ENCODE measurements around the gene TEX19. TPM values are rescaled to one million over a fixed set of nuclear protein-coding genes. Genes with fewer than 3 reads are reported as not detected.

TEX19 gene
- total and polyA plus RNA-seq, 3 donors from 2014 or later, result 21.9 to 37.8 (median 31.2) TPM

DNA sequence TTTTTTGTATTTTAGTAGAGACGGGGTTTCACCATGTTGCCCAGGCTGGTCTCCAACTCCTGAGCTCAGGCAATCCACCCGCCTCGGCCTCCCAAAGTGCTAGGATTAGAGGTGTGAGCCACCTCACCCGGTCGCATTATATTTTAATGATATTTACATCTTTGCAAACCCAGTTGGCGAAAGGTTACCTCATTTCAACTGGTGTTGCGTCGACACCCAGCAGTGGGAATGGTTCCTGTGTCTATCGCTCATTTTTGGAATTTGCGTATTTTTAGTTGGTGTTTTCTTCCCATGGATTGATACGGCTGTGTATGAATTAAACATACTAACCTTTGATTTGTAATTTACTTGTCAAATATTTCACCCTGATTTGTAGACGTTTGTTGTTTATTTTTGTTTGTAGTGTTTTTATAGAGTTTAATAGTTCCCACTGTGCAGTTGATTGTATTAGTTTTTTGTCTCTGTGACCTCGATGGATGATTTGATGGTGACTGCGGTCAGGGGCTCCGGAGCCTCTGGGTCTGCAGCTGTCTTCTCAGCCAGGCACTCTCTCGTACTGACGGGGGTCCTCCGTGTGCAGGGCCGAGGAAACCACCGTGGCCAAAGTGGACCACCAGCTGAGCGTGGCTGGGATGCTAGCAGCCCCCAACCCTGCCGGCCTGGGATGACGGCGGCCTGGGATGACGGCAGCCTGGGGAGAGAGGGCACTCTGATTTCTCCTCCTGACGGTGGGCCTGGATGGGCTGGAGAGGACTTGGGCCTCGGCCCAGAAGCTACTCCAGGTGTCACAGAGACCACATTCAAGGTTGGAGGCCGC is 45.6 kb upstream of the TEX19 start:
- no peaks in the 10 kb centered on the region for H3K27me3 ChIP-seq
- intact Hi-C loops (cut with DNase I; ENCODE audit: low total_unique reads), result no loop called here

DNA sequence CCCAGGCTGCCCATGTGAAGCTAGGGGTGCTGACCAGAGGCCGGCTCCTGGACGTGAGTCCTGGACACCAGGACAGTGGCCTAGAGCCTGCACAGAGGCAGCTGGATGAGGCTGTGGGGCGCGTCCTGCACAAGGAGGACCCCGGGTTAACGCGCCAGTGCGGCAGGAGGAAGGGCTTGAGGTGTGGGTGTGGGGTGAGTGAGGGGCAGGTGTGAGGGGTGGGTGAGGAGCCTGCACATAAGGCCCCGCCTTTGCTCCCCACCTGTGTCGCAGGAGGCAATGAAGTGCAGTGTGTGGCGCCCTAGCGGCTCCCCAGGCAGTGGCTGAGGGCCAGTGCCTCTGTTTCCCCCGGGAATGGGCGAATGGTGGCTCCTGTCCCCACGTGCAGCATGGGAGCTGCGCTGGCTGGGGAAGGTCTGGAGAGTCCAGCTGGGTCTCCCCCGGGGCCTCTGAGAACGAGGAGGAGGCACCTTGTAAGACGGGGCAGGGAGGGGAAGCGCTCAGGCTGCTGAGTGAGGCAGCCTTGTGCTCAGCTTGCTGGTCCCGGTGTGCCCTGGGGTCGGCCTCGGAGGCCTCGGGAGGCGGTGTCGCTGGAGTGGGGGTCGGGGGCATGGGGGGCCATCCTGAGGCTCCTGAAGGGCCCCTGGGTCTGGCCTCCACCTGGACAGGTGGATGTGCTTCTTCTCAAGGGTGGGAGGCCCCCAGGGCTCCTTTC is 44.9 kb upstream of the TEX19 start:
- Histone ChIP-seq H3K27ac (no peak overlapping the region), H3K4me3 (no peak overlapping the region), H3K27me3 (no peaks in the 10 kb centered on the region), H3K36me3 (ENCODE audit: low read depth, missing control alignments) (no peaks in the 10 kb centered on the region), H3K9me3 (no peaks in the 10 kb centered on the region), H3K4me1 (peaks cover 6% of the 10 kb centered on the region)
- no peak for TF ChIP-seq POLR2A (IDR thresholded peaks at IDR 0.05)
- TF ChIP-seq, protein P1, sequence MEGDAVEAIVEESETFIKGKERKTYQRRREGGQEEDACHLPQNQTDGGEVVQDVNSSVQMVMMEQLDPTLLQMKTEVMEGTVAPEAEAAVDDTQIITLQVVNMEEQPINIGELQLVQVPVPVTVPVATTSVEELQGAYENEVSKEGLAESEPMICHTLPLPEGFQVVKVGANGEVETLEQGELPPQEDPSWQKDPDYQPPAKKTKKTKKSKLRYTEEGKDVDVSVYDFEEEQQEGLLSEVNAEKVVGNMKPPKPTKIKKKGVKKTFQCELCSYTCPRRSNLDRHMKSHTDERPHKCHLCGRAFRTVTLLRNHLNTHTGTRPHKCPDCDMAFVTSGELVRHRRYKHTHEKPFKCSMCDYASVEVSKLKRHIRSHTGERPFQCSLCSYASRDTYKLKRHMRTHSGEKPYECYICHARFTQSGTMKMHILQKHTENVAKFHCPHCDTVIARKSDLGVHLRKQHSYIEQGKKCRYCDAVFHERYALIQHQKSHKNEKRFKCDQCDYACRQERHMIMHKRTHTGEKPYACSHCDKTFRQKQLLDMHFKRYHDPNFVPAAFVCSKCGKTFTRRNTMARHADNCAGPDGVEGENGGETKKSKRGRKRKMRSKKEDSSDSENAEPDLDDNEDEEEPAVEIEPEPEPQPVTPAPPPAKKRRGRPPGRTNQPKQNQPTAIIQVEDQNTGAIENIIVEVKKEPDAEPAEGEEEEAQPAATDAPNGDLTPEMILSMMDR (IDR thresholded peaks at IDR 0.05), result no peak
- WGBS, 2 donors, result 40 to 64% methylated on average over 10 to 27 of the region's 27 CpGs
- DNase-seq, result no peak
- intact Hi-C loops (cut with DNase I; ENCODE audit: low total_unique reads), result no loop called here

More for the DNA sequence above, 45.6 kb upstream of the TEX19 start:
- no peak overlapping the region for H3K27ac ChIP-seq
- H3K9me3 ChIP-seq, result no peaks in the 10 kb centered on the region
- no peak for DNase-seq
- TF ChIP-seq, protein P1 (IDR thresholded peaks at IDR 0.05), result no peak
- no peak for TF ChIP-seq POLR2A (IDR thresholded peaks at IDR 0.05)
- peaks cover 6% of the 10 kb centered on the region for H3K4me1 ChIP-seq
- no peaks in the 10 kb centered on the region for H3K36me3 ChIP-seq (ENCODE audit: low read depth, missing control alignments)
- no peak overlapping the region for H3K4me3 ChIP-seq
- WGBS, 2 donors, result 88 to 89% methylated on average over 20 to 28 of the region's 28 CpGs

DNA sequence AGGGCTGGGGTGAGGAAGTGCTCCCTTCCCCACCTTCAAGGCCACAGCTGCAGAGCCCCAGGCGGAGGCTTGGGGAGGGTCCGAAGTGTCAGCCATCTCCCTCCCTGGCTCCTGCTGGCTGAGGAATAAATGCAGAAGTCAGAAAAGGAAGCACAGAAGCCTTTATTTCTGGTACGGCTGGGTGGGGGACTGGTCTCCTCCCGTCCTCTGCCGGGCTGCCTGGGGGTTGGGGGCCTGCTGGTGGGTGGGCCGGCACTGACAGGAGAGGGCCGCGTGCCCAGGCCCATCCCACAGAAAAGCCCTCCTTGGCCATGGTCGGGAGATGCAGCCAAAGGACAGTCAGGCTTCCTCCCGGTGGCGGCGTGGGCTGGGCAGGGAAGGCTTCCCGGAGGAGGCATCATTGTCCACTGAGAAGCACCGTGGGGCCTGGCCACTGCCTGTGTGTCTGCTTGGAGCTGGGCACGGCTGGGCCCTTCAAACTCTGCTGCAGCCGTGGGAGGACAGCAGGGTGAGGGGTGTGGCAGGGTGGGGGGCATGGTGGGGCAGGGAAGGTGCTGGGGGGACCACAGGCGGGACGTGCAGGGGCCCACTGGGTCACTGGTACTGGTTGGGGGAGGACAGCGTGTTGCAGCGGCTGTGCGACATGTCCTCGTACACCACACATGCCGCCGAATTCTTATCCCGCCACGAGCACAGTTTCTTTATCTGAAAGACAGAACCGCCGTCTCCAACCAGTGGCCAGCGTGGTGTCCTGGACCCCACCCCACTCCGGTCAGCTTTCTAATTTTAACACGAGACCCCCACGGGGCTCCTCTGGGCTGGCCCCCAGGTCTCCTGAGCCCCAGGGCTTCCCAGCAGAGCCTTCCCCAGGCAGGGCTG is 44.1 kb upstream of the TEX19 start:
- Histone ChIP-seq H3K4me3 (no peak overlapping the region), H3K27ac (no peak overlapping the region), H3K9me3 (no peaks in the 10 kb centered on the region), H3K27me3 (no peaks in the 10 kb centered on the region), H3K4me1 (peaks cover 6% of the 10 kb centered on the region), H3K36me3 (ENCODE audit: low read depth, missing control alignments) (no peaks in the 10 kb centered on the region)
- TF ChIP-seq, protein P1 (IDR thresholded peaks at IDR 0.05), result no peak
- TF ChIP-seq POLR2A (IDR thresholded peaks at IDR 0.05), result no peak
- intact Hi-C loops (cut with DNase I; ENCODE audit: low total_unique reads), result no loop called here
- 20 to 50% methylated on average over 21 to 28 of the region's 32 CpGs for WGBS, 2 donors
- DNase-seq, result no peak

DNA sequence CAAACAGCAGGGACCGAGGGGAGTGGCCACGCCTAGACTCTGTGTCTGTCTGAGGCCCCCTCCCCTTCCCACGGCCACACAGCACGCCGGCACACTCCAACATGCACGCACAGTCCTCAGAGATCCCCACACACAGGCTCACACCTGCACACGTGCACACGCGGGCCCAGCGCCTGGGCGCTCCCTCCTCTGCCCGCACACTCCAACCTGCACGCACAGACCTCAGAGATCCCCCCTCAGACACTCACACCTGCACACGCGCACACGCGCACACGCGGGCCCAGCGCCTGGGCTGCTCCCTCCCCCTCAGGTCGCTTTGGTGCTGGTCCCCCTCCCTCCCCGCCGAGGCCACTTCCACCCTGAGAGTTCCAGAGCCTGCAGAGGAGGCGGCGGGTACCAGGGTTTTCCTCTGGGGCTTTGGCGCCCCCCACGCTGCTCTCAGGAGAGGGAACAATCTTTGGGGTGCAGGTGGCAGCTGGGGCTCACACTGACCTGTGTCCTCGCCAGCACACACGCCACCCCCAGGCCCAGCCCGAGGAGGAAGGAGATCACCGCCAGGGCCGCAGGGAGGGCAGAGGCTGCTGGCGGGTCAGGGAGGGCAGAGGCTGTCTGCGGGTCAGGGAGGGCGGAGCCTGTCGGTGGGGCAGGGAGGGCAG is 43.2 kb upstream of the TEX19 start:
- Histone ChIP-seq H3K9me3 (no peaks in the 10 kb centered on the region), H3K4me1 (peaks cover 6% of the 10 kb centered on the region), H3K27ac (no peak overlapping the region), H3K4me3 (no peak overlapping the region), H3K27me3 (no peaks in the 10 kb centered on the region), H3K36me3 (ENCODE audit: low read depth, missing control alignments) (no peaks in the 10 kb centered on the region)
- no peak for DNase-seq
- intact Hi-C loops (cut with DNase I; ENCODE audit: low total_unique reads), result no loop called here
- TF ChIP-seq, protein P1 (IDR thresholded peaks at IDR 0.05), result no peak
- TF ChIP-seq POLR2A (IDR thresholded peaks at IDR 0.05), result no peak
- 24 to 48% methylated on average over 17 to 36 of the region's 36 CpGs for WGBS, 2 donors
